HUES48 (cell line): Measurements from ENCODE around the gene RDX.
"Not testable (repeated sequence)": the region's sequence is repeated elsewhere in the genome, so short reads cannot be mapped to it uniquely, and the experiment has no call there.

Experiments used
- H3K27ac ChIP-seq: one replicate; pipeline ENCODE4 v1.7.0; 2013; ENCODE audit warnings: low read depth, low read length, inconsistent platforms
- H3K27me3 ChIP-seq: 2 replicates; pipeline ENCODE4 v1.6.1; 2013; ENCODE audit warnings: mild to moderate bottlenecking, low read length; ENCODE audit not compliant: control insufficient read depth, insufficient read depth
- H3K36me3 ChIP-seq: 2 replicates; pipeline ENCODE4 v1.6.1; 2013; ENCODE audit warnings: low read length; ENCODE audit not compliant: control insufficient read depth, insufficient read depth
- H3K4me1 ChIP-seq: 2 replicates; pipeline ENCODE4 v1.6.1; 2013; ENCODE audit warnings: mild to moderate bottlenecking, low read length; ENCODE audit not compliant: control insufficient read depth, insufficient read depth
- H3K4me3 ChIP-seq: 2 replicates; pipeline ENCODE4 v1.5.1; 2013; ENCODE audit warnings: mild to moderate bottlenecking, low read depth, low read length
- H3K9ac ChIP-seq: 2 replicates; pipeline ENCODE4 v1.6.1; 2013; ENCODE audit warnings: mild to moderate bottlenecking, low read depth, low read length, moderate library complexity
- H3K9me3 ChIP-seq: 2 replicates; pipeline ENCODE4 v1.6.1; 2013; ENCODE audit warnings: low read length; ENCODE audit not compliant: control insufficient read depth, insufficient read depth

The RDX gene

DNA sequence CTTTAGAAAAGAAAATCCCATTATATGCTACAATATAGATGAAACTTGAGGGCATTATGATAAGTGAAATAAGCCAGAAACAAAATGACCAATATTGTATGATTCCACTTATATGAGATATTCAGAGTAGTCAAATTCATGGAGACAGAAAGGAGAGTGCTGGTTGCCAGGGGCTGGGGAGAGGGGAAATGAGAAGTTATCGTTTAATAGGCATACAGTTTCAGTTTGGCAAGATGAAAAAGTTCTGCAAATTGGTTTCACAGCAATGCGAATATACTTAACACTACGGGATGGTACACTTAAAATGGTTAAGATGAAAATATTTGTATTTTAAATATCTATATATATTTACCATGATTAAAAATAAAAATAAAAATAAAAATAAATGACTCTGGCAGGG is 31.1 kb upstream of the RDX start:
- Histone ChIP-seq H3K9me3 (peaks cover 14% of the 10 kb centered on the region; the same call in 1 of the 2 replicates), H3K36me3 (no peaks in the 10 kb centered on the region), H3K9ac (no peak overlapping the region), H3K27me3 (no peaks in the 10 kb centered on the region), H3K27ac (no peak overlapping the region), H3K4me3 (no peak overlapping the region), H3K4me1 (no peaks in the 10 kb centered on the region)

DNA sequence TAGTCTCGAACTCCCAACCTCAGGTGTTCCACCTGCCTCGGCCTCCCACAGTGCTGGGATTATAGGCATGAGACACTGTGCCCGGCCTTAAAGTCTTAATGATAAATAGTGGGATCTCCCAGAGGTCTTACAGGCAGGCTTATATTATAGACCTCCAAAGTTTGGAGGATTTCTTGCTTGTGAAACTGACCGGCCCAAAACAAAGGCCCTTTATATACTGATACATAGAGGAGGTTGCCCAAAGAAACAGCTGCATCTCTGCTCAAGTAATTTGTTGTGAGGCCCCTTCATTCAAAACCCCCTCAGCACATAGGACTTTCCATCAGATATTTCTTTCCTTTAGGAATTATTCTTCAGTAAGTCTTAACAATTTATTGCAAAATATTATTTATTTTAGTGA is 27.4 kb upstream of the RDX start:
- Histone ChIP-seq H3K27ac (no peak overlapping the region), H3K4me3 (no peak overlapping the region), H3K9me3 (no peaks in the 10 kb centered on the region), H3K27me3 (no peaks in the 10 kb centered on the region), H3K4me1 (no peaks in the 10 kb centered on the region), H3K36me3 (no peaks in the 10 kb centered on the region), H3K9ac (no peak overlapping the region)

DNA sequence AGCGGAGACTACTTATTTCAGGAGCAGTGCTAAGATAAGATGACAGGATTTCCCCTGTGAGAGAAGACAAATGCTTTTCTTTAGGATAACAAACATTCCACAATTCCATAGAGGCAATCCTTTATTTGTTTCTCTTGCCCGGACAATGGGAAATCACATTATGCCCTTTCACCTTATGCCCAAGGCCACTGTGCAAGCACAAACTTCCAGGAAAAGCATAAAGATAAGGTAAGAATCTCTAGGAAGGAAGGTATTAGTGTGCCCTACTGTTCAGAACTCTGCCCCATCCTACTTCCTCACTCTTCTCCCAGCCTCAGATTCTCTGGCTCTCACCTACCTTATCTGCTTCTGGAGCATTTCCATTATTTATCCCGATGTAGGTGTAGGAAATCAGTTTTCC is 23.1 kb upstream of the RDX start:
- Histone ChIP-seq H3K9me3 (no peaks in the 10 kb centered on the region), H3K9ac (no peak overlapping the region), H3K27me3 (no peaks in the 10 kb centered on the region)

DNA sequence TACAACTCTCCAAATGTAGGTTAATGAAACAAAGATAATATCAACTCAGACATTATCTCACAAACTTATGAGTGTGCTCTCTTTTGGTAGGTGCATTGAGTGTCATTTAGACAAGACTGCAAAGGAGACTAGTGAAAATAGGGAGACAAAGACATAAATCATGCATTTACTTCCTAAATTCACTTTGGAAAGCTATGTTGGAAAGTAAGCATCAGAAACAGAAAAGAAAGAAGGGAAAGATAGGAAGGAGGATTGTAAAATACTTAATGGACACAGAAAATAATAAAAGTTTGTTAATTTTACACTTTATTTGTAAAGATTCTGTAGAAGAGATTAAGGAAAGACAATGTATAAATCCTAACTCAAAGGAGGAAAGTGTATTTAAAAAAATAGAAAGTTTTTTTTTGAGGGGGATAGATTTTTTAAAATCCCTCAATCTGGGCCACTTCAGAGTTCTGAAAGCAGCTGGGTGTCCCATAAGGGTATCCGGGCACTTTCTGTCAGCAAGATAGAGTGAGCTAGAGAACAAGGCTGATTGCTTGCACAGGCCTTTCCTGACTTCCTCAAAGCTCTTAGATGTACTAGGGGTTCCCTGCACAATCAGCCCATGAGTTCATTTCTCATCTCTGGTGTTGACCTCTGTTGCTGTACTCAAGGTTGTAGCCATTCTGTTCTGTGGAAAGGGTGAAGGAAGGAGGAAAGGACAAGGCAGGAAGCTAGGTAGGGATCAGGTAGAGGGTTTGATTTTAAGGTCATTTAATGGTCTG is 22.4 kb upstream of the RDX start:
- Histone ChIP-seq H3K9me3 (no peaks in the 10 kb centered on the region), H3K27ac (no peak overlapping the region), H3K27me3 (no peaks in the 10 kb centered on the region), H3K4me1 (0 out of 2 replicates have a peak, but pooled peaks cover 7% of the 10 kb centered on the region), H3K4me3 (no peak overlapping the region), H3K36me3 (no peaks in the 10 kb centered on the region), H3K9ac (no peak overlapping the region)

More for the DNA sequence above, 23.1 kb upstream of the RDX start:
- Histone ChIP-seq H3K4me3 (no peak overlapping the region), H3K36me3 (no peaks in the 10 kb centered on the region), H3K27ac (peak overlapping the region; percentile 18), H3K4me1 (0 out of 2 replicates have a peak, but pooled peaks cover 7% of the 10 kb centered on the region)

DNA sequence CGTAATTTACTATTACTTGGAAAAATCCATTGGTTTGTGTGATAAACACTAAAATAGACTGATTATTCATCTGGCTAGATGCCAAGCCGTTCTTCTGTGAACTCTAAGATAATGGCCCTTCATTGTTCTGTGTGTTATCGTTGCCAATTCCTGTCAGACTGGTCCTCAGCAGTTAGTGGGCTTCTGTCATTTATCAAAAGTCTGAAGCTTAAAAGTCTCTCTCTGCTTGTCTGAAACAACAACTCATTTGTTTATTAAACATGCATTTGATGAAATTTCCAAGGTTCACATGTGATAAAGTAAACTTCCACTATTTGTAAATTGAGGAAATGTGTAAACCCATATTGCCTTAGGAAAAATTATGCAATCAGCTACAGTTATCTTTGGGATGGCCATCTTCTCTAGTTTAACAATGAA is 21.1 kb upstream of the RDX start:
- Histone ChIP-seq H3K27ac (no peak overlapping the region), H3K9ac (no peak overlapping the region), H3K4me1 (peaks cover 9% of the 10 kb centered on the region), H3K9me3 (no peaks in the 10 kb centered on the region), H3K4me3 (no peak overlapping the region), H3K27me3 (no peaks in the 10 kb centered on the region), H3K36me3 (no peaks in the 10 kb centered on the region)

DNA sequence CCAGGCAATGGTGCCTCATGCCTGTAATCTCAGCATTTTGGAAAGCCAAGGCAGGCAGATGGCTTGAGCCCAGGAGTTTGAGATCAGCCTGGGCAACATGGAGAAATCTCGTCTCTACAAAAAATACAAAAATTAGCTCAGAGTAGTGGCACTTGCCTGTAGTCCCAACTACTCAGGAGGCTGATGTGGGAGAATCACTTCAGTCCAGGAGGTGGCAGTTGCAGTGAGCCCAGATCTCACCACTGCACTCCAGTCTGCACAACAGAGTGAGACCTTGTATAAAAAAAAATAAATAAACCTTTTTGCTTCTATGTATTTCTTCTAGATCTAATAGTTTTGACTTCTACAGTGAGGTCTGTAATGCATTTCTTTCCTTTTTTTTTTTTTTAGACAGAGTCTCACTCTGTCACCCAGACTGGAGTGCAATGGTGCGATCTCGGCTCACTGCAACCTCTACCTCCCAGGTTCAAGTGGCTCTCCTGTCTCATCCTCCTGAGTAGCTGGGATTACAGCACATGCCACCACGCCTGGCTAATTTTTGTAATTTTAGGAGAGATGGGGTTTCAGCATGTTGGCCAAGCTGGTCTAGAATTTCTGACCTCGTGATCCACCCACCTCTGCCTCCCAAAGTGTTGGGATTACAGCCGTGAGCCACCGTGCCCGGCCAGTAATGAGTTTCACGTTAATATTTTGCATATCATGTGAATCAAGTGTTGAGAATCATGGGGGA is 18.1 kb upstream of the RDX start:
- H3K27ac ChIP-seq, result no peak overlapping the region
- no peaks in the 10 kb centered on the region for H3K27me3 ChIP-seq
- no peak overlapping the region for H3K4me3 ChIP-seq
- no peaks in the 10 kb centered on the region for H3K36me3 ChIP-seq
- no peak overlapping the region for H3K9ac ChIP-seq
- no peaks in the 10 kb centered on the region for H3K9me3 ChIP-seq
- peaks cover 25% of the 10 kb centered on the region for H3K4me1 ChIP-seq

DNA sequence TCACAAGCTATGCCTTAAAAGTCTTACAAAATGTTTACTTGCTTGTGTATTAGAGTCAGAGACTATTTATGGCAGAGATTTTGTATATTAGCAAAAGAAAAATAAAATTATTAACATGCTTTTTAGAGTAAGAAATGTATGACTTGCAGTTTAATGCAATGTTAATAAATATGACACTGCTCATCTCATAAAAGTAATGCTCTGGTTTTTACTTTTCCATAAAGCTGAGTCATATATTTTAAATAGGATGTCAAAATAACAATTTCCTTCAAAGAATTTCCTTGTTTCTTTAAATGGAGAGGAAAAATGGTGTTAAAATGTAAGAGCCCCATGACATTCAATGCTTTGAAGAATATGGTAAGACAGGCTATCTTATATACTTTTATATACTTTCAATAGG is 16.3 kb upstream of the RDX start:
- H3K36me3 ChIP-seq, result no peaks in the 10 kb centered on the region
- H3K4me3 ChIP-seq, result no peak overlapping the region
- H3K9ac ChIP-seq, result no peak overlapping the region
- H3K9me3 ChIP-seq, result no peaks in the 10 kb centered on the region
- peak overlapping the region; percentile 74 for H3K27ac ChIP-seq
- peaks cover 22% of the 10 kb centered on the region for H3K4me1 ChIP-seq
- no peaks in the 10 kb centered on the region for H3K27me3 ChIP-seq

DNA sequence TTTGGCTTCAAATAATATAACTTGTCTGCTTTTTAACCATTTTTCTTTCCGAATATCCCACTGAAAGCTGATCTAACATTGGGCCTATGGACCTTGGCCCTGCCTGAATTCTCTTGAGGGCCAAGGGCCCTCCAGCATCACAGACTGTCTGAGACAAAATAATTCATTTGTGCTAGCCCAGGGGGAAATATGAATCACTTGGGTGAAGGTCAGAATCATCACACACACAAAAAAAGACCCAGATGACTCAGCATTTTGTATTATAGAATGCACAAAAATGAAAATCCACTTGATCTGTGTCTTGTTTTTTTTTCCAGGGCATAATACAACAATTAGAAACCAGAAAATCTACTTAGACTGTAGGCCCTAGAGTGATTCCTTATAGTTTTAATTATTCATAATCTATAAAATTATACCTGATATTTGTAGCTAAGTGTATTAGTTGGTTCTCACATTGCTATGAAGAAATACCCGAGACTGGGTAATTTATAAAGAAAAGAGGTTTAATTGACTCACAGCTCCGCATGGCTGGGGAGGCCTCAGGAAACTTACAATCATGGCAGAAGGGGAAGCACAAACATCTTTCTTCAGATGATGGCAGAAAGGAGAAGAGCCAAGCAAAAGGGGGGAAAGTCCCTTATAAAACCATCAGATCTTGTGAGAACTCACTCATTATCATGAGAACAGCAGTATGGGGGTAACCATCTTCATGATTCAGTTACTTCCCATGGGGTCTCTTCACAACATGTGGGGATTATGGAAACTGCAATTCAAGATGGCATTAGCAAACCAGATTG is 15.6 kb upstream of the RDX start:
- H3K4me3 ChIP-seq, result no peak overlapping the region

DNA sequence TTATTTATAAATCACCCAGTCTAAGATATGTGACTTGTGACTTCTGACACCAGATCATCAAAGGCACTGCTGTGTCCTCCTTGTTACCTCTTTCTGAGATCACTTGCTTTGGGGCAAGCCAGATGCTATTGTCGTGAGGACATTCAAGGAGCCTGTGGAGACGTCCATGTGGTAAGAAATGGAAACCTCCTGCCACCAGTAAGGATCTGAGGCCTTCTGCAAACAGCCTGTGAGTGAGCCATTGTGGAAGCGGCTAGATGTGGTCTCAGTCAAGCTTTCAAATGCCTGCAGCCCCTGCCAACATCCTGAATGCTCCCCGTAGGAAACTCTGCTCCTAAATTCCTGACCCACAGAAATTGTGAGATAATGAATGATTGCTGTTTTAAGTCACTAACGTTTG is 11.7 kb upstream of the RDX start:
- H3K9me3 ChIP-seq, result peaks cover 3% of the 10 kb centered on the region; the same call in 1 of the 2 replicates
- no peaks in the 10 kb centered on the region for H3K36me3 ChIP-seq
- no peak overlapping the region for H3K4me3 ChIP-seq
- no peaks in the 10 kb centered on the region for H3K27me3 ChIP-seq
- H3K9ac ChIP-seq, result no peak overlapping the region
- H3K4me1 ChIP-seq, result peaks cover 18% of the 10 kb centered on the region
- H3K27ac ChIP-seq, result peak overlapping the region; percentile 31

More for the DNA sequence above, 15.6 kb upstream of the RDX start:
- Histone ChIP-seq H3K36me3 (no peaks in the 10 kb centered on the region), H3K9ac (no peak overlapping the region), H3K9me3 (no peaks in the 10 kb centered on the region), H3K4me1 (peaks cover 18% of the 10 kb centered on the region), H3K27me3 (no peaks in the 10 kb centered on the region), H3K27ac (peak overlapping the region; percentile 74)

DNA sequence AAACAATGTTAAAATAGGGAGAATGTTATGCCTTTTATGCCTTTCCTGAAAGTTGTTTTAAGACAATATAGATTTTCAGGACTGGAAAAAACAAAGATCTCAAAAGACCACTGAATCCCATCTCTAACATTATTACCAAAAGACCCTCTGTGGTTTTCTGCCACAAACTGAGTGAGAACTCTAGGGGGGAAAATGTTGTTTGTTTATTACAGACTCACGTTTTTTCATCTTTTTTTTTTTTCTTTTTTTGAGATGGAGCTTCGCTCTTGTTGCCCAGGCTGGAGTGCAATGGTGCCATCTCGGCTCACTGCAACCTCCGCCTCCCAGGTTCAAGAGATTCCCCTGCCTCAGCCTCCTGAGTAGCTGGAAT is 9.6 kb upstream of the RDX start:
- not testable (repeated sequence) for H3K36me3 ChIP-seq, H3K9ac ChIP-seq, H3K27ac ChIP-seq, H3K4me3 ChIP-seq, H3K4me1 ChIP-seq, H3K27me3 ChIP-seq, H3K9me3 ChIP-seq
